ENCODE results near the gene PTPRM. TPM values are rescaled to one million over a fixed set of nuclear protein-coding genes. Genes with fewer than 3 reads are reported as not detected.

Gene PTPRM
- total and polyA plus RNA-seq, 2 donors: 60.9 to 112 TPM

- Histone ChIP-seq H3K36me3 (ENCODE audit: insufficient read depth) (no peaks in the 10 kb centered on the region), H3K4me1 (ENCODE audit: insufficient read depth) (peaks cover 2% of the 10 kb centered on the region), H3K4me3 (ENCODE audit: low read depth, low read length) (no peak overlapping the region), H3K27ac (ENCODE audit: low read depth) (no peak overlapping the region)
- 45% methylated on average over 4 of the region's 4 CpGs for WGBS
- no peak for DNase-seq (ENCODE audit: extremely low spot score)
Observed at GRCh38 chr18:7748251-7749007, 181.3 kb downstream of the PTPRM start.

- WGBS: 80% methylated on average over 2 of the region's 2 CpGs
- Histone ChIP-seq H3K36me3 (ENCODE audit: insufficient read depth) (no peaks in the 10 kb centered on the region), H3K27ac (ENCODE audit: low read depth) (no peak overlapping the region), H3K4me3 (ENCODE audit: low read depth, low read length) (no peak overlapping the region), H3K4me1 (ENCODE audit: insufficient read depth) (peaks cover 2% of the 10 kb centered on the region)
- DNase-seq (ENCODE audit: extremely low spot score): no peak
Observed at GRCh38 chr18:7749008-7749405, 181.9 kb downstream of the PTPRM start.

GRCh38 chr18:7749510-7749981, 182.4 kb downstream of the PTPRM start:
- DNase-seq (ENCODE audit: extremely low spot score): no peak
- Histone ChIP-seq H3K4me1 (ENCODE audit: insufficient read depth) (peaks cover 2% of the 10 kb centered on the region), H3K36me3 (ENCODE audit: insufficient read depth) (no peaks in the 10 kb centered on the region), H3K27ac (ENCODE audit: low read depth) (peak overlapping the region; percentile 6), H3K4me3 (ENCODE audit: low read depth, low read length) (no peak overlapping the region)
- 40% methylated on average over 2 of the region's 2 CpGs for WGBS

- H3K27ac ChIP-seq (ENCODE audit: low read depth): no peak overlapping the region
- WGBS: 46% methylated on average over 6 of the region's 6 CpGs
- no peak for DNase-seq (ENCODE audit: extremely low spot score)
- H3K4me3 ChIP-seq (ENCODE audit: low read depth, low read length): no peak overlapping the region
- peaks cover 2% of the 10 kb centered on the region for H3K4me1 ChIP-seq (ENCODE audit: insufficient read depth)
- H3K36me3 ChIP-seq (ENCODE audit: insufficient read depth): no peaks in the 10 kb centered on the region
Observed at GRCh38 chr18:7750095-7750663, 183.1 kb downstream of the PTPRM start.

- no peak for DNase-seq (ENCODE audit: extremely low spot score)
- peaks cover 2% of the 10 kb centered on the region for H3K4me1 ChIP-seq (ENCODE audit: insufficient read depth)
- WGBS: 83% methylated on average over 5 of the region's 5 CpGs
Observed at GRCh38 chr18:7750966-7751365, 183.8 kb downstream of the PTPRM start.

GRCh38 chr18:7754258-7754657, 187.1 kb downstream of the PTPRM start:
- no peaks in the 10 kb centered on the region for H3K36me3 ChIP-seq (ENCODE audit: insufficient read depth)
- no peak for DNase-seq (ENCODE audit: extremely low spot score)
- no peak overlapping the region for H3K27ac ChIP-seq (ENCODE audit: low read depth)
- H3K4me1 ChIP-seq (ENCODE audit: insufficient read depth): peaks cover 3% of the 10 kb centered on the region
- H3K4me3 ChIP-seq (ENCODE audit: low read depth, low read length): no peak overlapping the region
- WGBS: 89% methylated on average over 1 of the region's 1 CpG

More at GRCh38 chr18:7750966-7751365, 183.8 kb downstream of the PTPRM start:
- no peaks in the 10 kb centered on the region for H3K36me3 ChIP-seq (ENCODE audit: insufficient read depth)
- no peak overlapping the region for H3K27ac ChIP-seq (ENCODE audit: low read depth)
- H3K4me3 ChIP-seq (ENCODE audit: low read depth, low read length): no peak overlapping the region

- WGBS: 61% methylated on average over 7 of the region's 7 CpGs
Observed at GRCh38 chr18:7754725-7755181, 187.6 kb downstream of the PTPRM start.

GRCh38 chr18:7755753-7756475, 188.8 kb downstream of the PTPRM start:
- H3K4me3 ChIP-seq (ENCODE audit: low read depth, low read length): no peak overlapping the region

More at GRCh38 chr18:7754725-7755181, 187.6 kb downstream of the PTPRM start:
- no peak overlapping the region for H3K27ac ChIP-seq (ENCODE audit: low read depth)
- H3K4me1 ChIP-seq (ENCODE audit: insufficient read depth): peaks cover 3% of the 10 kb centered on the region
- DNase-seq (ENCODE audit: extremely low spot score): peak; percentile 64
- no peaks in the 10 kb centered on the region for H3K36me3 ChIP-seq (ENCODE audit: insufficient read depth)
- no peak overlapping the region for H3K4me3 ChIP-seq (ENCODE audit: low read depth, low read length)

GRCh38 chr18:7757175-7757574, 190.1 kb downstream of the PTPRM start:
- Histone ChIP-seq H3K4me3 (ENCODE audit: low read depth, low read length) (no peak overlapping the region), H3K36me3 (ENCODE audit: insufficient read depth) (no peaks in the 10 kb centered on the region), H3K4me1 (ENCODE audit: insufficient read depth) (peaks cover 6% of the 10 kb centered on the region), H3K27ac (ENCODE audit: low read depth) (no peak overlapping the region)
- WGBS: 93% methylated on average over 2 of the region's 2 CpGs
- no peak for DNase-seq (ENCODE audit: extremely low spot score)

More at GRCh38 chr18:7755753-7756475, 188.8 kb downstream of the PTPRM start:
- H3K36me3 ChIP-seq (ENCODE audit: insufficient read depth): no peaks in the 10 kb centered on the region
- H3K4me1 ChIP-seq (ENCODE audit: insufficient read depth): peaks cover 3% of the 10 kb centered on the region
- no peak overlapping the region for H3K27ac ChIP-seq (ENCODE audit: low read depth)
- WGBS: 87% methylated on average over 4 of the region's 4 CpGs
- no peak for DNase-seq (ENCODE audit: extremely low spot score)

- peaks cover 7% of the 10 kb centered on the region for H3K4me1 ChIP-seq (ENCODE audit: insufficient read depth)
- H3K36me3 ChIP-seq (ENCODE audit: insufficient read depth): no peaks in the 10 kb centered on the region
- no peak overlapping the region for H3K27ac ChIP-seq (ENCODE audit: low read depth)
- 58% methylated on average over 2 of the region's 2 CpGs for WGBS
- DNase-seq (ENCODE audit: extremely low spot score): no peak
- no peak overlapping the region for H3K4me3 ChIP-seq (ENCODE audit: low read depth, low read length)
Observed at GRCh38 chr18:7758764-7759163, 191.6 kb downstream of the PTPRM start.

- H3K27ac ChIP-seq (ENCODE audit: low read depth): no peak overlapping the region
- peaks cover 7% of the 10 kb centered on the region for H3K4me1 ChIP-seq (ENCODE audit: insufficient read depth)
- no peak overlapping the region for H3K4me3 ChIP-seq (ENCODE audit: low read depth, low read length)
- H3K36me3 ChIP-seq (ENCODE audit: insufficient read depth): no peaks in the 10 kb centered on the region
- 56% methylated on average over 6 of the region's 6 CpGs for WGBS
- DNase-seq (ENCODE audit: extremely low spot score): no peak
Observed at GRCh38 chr18:7760967-7761948, 194.1 kb downstream of the PTPRM start.

GRCh38 chr18:7764405-7764804, 197.3 kb downstream of the PTPRM start:
- 84% methylated on average over 2 of the region's 2 CpGs for WGBS
- H3K36me3 ChIP-seq (ENCODE audit: insufficient read depth): no peaks in the 10 kb centered on the region
- peaks cover 4% of the 10 kb centered on the region for H3K4me1 ChIP-seq (ENCODE audit: insufficient read depth)
- no peak overlapping the region for H3K27ac ChIP-seq (ENCODE audit: low read depth)
- no peak overlapping the region for H3K4me3 ChIP-seq (ENCODE audit: low read depth, low read length)
- DNase-seq (ENCODE audit: extremely low spot score): no peak

- Histone ChIP-seq H3K36me3 (ENCODE audit: insufficient read depth) (no peaks in the 10 kb centered on the region), H3K4me3 (ENCODE audit: low read depth, low read length) (no peak overlapping the region), H3K27ac (ENCODE audit: low read depth) (no peak overlapping the region), H3K4me1 (ENCODE audit: insufficient read depth) (peaks cover 4% of the 10 kb centered on the region)
- WGBS: 90% methylated on average over 4 of the region's 4 CpGs
- DNase-seq (ENCODE audit: extremely low spot score): no peak
Observed at GRCh38 chr18:7766346-7766745, 199.2 kb downstream of the PTPRM start.

All from urinary bladder (tissue), 4 donors.